Measurements from ENCODE around the gene DGKI. TPM values are rescaled to one million over a fixed set of nuclear protein-coding genes. Genes with fewer than 3 reads are reported as not detected.

DGKI gene
- total RNA-seq, 1 donor from 2014 or later, result 3.1 TPM

- H3K27ac Mint-ChIP-seq (ENCODE audit: unreplicated experiment), result no peak overlapping the region
- no peak for DNase-seq (ENCODE audit: extremely low spot score, unreplicated experiment)
- H3K36me3 Mint-ChIP-seq (ENCODE audit: unreplicated experiment), result no peaks in the 10 kb centered on the region
- no peaks in the 10 kb centered on the region for H3K9me3 Mint-ChIP-seq (ENCODE audit: unreplicated experiment)
- no peaks in the 10 kb centered on the region for H3K27me3 Mint-ChIP-seq (ENCODE audit: unreplicated experiment)
- no peak for TF ChIP-seq CTCF (IDR thresholded peaks at IDR 0.05)
- H3K4me1 Mint-ChIP-seq (ENCODE audit: unreplicated experiment), result peaks cover 10% of the 10 kb centered on the region
- no peak overlapping the region for H3K4me3 Mint-ChIP-seq (ENCODE audit: unreplicated experiment)
Measured at GRCh38 chr7:137408126-137408525, 438.6 kb downstream of the DGKI start.

GRCh38 chr7:137407078-137407477 lies 439.7 kb downstream of the DGKI start:
- Mint-ChIP-seq H3K9me3 (ENCODE audit: unreplicated experiment) (no peaks in the 10 kb centered on the region), H3K27me3 (ENCODE audit: unreplicated experiment) (no peaks in the 10 kb centered on the region), H3K4me1 (ENCODE audit: unreplicated experiment) (peaks cover 10% of the 10 kb centered on the region), H3K36me3 (ENCODE audit: unreplicated experiment) (no peaks in the 10 kb centered on the region), H3K4me3 (ENCODE audit: unreplicated experiment) (no peak overlapping the region), H3K27ac (ENCODE audit: unreplicated experiment) (no peak overlapping the region)
- no peak for DNase-seq (ENCODE audit: extremely low spot score, unreplicated experiment)
- no peak for TF ChIP-seq CTCF (IDR thresholded peaks at IDR 0.05)

GRCh38 chr7:137404660-137405317 lies 442.0 kb downstream of the DGKI start:
- DNase-seq (ENCODE audit: extremely low spot score, unreplicated experiment), result no peak
- H3K27ac Mint-ChIP-seq (ENCODE audit: unreplicated experiment), result no peak overlapping the region
- H3K4me3 Mint-ChIP-seq (ENCODE audit: unreplicated experiment), result no peak overlapping the region
- peaks cover 5% of the 10 kb centered on the region for H3K4me1 Mint-ChIP-seq (ENCODE audit: unreplicated experiment)
- H3K27me3 Mint-ChIP-seq (ENCODE audit: unreplicated experiment), result no peaks in the 10 kb centered on the region
- TF ChIP-seq CTCF (IDR thresholded peaks at IDR 0.05), result no peak
- no peaks in the 10 kb centered on the region for H3K9me3 Mint-ChIP-seq (ENCODE audit: unreplicated experiment)
- no peaks in the 10 kb centered on the region for H3K36me3 Mint-ChIP-seq (ENCODE audit: unreplicated experiment)

- Mint-ChIP-seq H3K27me3 (ENCODE audit: unreplicated experiment) (no peaks in the 10 kb centered on the region), H3K4me3 (ENCODE audit: unreplicated experiment) (no peak overlapping the region), H3K27ac (ENCODE audit: unreplicated experiment) (no peak overlapping the region), H3K4me1 (ENCODE audit: unreplicated experiment) (peaks cover 5% of the 10 kb centered on the region), H3K9me3 (ENCODE audit: unreplicated experiment) (no peaks in the 10 kb centered on the region), H3K36me3 (ENCODE audit: unreplicated experiment) (no peaks in the 10 kb centered on the region)
- no peak for TF ChIP-seq CTCF (IDR thresholded peaks at IDR 0.05)
- no peak for DNase-seq (ENCODE audit: extremely low spot score, unreplicated experiment)
Measured at GRCh38 chr7:137403353-137403695, 443.4 kb downstream of the DGKI start.

GRCh38 chr7:137402536-137403352 lies 444.0 kb downstream of the DGKI start:
- TF ChIP-seq CTCF (IDR thresholded peaks at IDR 0.05), result no peak
- Mint-ChIP-seq H3K4me1 (ENCODE audit: unreplicated experiment) (peaks cover 5% of the 10 kb centered on the region), H3K27me3 (ENCODE audit: unreplicated experiment) (no peaks in the 10 kb centered on the region), H3K36me3 (ENCODE audit: unreplicated experiment) (no peaks in the 10 kb centered on the region), H3K9me3 (ENCODE audit: unreplicated experiment) (no peaks in the 10 kb centered on the region), H3K4me3 (ENCODE audit: unreplicated experiment) (no peak overlapping the region), H3K27ac (ENCODE audit: unreplicated experiment) (no peak overlapping the region)
- DNase-seq (ENCODE audit: extremely low spot score, unreplicated experiment), result no peak

Data from osteocyte (in vitro differentiated cells).